ENCODE results near the gene NUP155.

NUP155 gene

DNA sequence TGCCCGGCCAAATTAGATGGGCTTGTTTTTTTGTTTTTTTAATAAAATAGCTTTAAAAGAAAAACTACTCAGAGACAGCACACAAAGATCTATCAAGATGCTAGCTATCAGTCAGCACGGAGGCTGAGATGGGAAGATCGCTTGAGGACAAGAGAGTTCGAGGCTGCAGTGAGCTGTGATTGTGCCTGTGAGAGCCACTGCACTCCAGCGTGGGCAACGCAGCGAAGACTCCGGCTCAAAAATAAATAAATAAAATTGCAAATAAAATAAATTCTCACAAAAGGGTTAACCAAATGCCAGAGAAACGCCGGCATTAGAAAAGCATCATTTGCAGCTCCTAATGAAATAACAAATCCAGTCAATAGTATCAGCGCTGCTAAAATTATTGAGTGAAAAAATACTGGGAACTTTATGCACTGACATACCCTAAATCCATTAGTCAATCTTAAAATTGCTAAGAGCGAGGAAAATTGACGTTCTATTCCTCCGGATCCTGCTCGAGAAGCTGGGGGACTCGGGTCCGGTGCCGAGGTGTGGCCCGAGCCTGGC is 122.4 kb downstream of the NUP155 start:
- H3K4me1 Mint-ChIP-seq, result peaks cover 18% of the 10 kb centered on the region
- H3K27ac Mint-ChIP-seq, result peak overlapping the region; percentile 89 to 93
- DNase-seq, result peak in 1 of 2 donors; percentile 16
- no peak for ATAC-seq
- peak overlapping the region; percentile 83 to 86 for H3K4me3 Mint-ChIP-seq
- no peaks in the 10 kb centered on the region for H3K9me3 Mint-ChIP-seq
- no peaks in the 10 kb centered on the region for H3K27me3 Mint-ChIP-seq

DNA sequence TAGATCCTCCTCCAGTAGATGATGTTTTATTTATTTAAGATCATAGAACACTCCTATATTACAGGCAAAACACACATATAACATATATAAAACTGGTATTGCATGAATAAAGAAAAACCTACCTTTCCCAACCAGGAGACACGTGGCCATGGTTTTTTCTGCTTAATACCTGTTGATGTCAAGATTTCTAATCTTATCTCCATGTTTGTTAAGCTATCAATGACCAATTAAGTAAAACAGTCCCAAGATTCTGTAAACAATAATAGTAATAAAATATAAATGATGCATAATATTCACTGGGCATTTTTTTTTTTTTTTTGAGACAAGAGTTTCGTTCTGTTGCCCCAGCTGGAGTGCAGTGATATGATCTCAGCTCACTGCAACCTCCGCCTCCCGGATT is 123.4 kb downstream of the NUP155 start:
- H3K4me3 Mint-ChIP-seq, result peak overlapping the region in 1 of 2 donors; percentile 49
- no peaks in the 10 kb centered on the region for H3K27me3 Mint-ChIP-seq
- no peaks in the 10 kb centered on the region for H3K9me3 Mint-ChIP-seq
- DNase-seq (no peak), ATAC-seq (no peak)
- peaks cover 18% of the 10 kb centered on the region for H3K4me1 Mint-ChIP-seq
- no peak overlapping the region for H3K27ac Mint-ChIP-seq

DNA sequence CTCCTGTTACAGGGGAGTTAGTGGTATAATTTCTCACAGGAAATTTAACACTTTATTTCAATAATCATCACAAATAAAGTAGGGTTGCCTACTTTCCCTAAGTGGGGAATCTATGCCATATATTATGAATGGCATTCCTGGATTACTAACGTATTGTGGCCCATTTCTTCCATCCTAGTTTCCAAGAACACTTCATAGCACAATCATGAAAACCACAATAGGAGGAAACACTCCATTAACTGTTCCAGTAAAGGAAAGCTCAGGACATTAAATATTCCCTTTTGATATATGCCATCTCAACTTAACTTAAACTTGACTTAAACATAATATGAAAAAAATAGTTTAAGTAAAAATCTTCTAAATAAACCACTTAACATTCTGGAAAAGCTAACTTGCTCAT is 123.9 kb downstream of the NUP155 start:
- Mint-ChIP-seq H3K27ac (no peak overlapping the region), H3K4me1 (peaks cover 15% of the 10 kb centered on the region), H3K27me3 (no peaks in the 10 kb centered on the region), H3K9me3 (no peaks in the 10 kb centered on the region), H3K4me3 (no peak overlapping the region)
- ATAC-seq, result no peak
- DNase-seq, result no peak

Data from stimulated activated naive CD8-positive, alpha-beta T cell treated with anti-CD3 and anti-CD28 coated beads, Interleukin-15, amount 100 ng/mL, for 72 hours (primary cell).